HepG2 (cell line): ENCODE results near the gene SLC2A10. TPM values are rescaled to one million over a fixed set of nuclear protein-coding genes. Genes with fewer than 3 reads are reported as not detected.

Source experiments
- CREB3 ChIP-seq: sonication (generic); formaldehyde crosslinking; IDR thresholded peaks from 2 replicates; pipeline ENCODE4 v1.5.0; 2020; ENCODE audit warnings: missing genetic modification reagents
- ELF1 ChIP-seq: sonication (generic); formaldehyde crosslinking; IDR thresholded peaks from 2 replicates; pipeline ENCODE4 v1.4.0; 2020; ENCODE audit warnings: missing genetic modification reagents
- MED8 ChIP-seq: sonication (generic); formaldehyde crosslinking; IDR thresholded peaks from 2 replicates; pipeline ENCODE4 v1.8.1; 2023; ENCODE audit warnings: mild to moderate bottlenecking, missing genetic modification reagents; ENCODE audit not compliant: insufficient replicate concordance
- MTF2 ChIP-seq: sonication (generic); formaldehyde crosslinking; IDR thresholded peaks from 2 replicates; pipeline ENCODE4 v1.5.0; 2020; ENCODE audit warnings: missing genetic modification reagents, borderline replicate concordance
- RCOR2 ChIP-seq: IDR thresholded peaks from 2 replicates; pipeline ENCODE4 v1.6.1; 2016; ENCODE audit warnings: missing biosample characterization, missing genetic modification reagents
- RELA ChIP-seq: sonication (generic); formaldehyde crosslinking; IDR thresholded peaks from 2 replicates; pipeline ENCODE4 v1.4.0; 2020; ENCODE audit warnings: missing genetic modification reagents
- REPIN1 ChIP-seq: sonication (generic); formaldehyde crosslinking; IDR thresholded peaks from 2 replicates; pipeline ENCODE4 v1.8.0; 2022; ENCODE audit warnings: missing genetic modification reagents, low read depth, mild to moderate bottlenecking, borderline replicate concordance
- ZBTB44 ChIP-seq: sonication (generic); formaldehyde crosslinking; IDR thresholded peaks from 2 replicates; pipeline ENCODE4 v1.4.0; 2020; ENCODE audit warnings: missing genetic modification reagents
- ZNF263 ChIP-seq: sonication (generic); formaldehyde crosslinking; IDR thresholded peaks from 2 replicates; pipeline ENCODE4 v1.4.0; 2020; ENCODE audit warnings: missing genetic modification reagents
- ZNF33B ChIP-seq: sonication (generic); formaldehyde crosslinking; IDR thresholded peaks from 2 replicates; pipeline ENCODE4 v1.5.1; 2020; ENCODE audit warnings: mild to moderate bottlenecking, missing genetic modification reagents
- ZNF431 ChIP-seq: sonication (generic); formaldehyde crosslinking; IDR thresholded peaks from 2 replicates; pipeline ENCODE4 v1.9.0; 2022; ENCODE audit warnings: missing genetic modification reagents, low read depth, mild to moderate bottlenecking, borderline replicate concordance
- ZNF446 ChIP-seq: sonication (generic); formaldehyde crosslinking; IDR thresholded peaks from 2 replicates; pipeline ENCODE4 v1.5.0; 2020; ENCODE audit warnings: mild to moderate bottlenecking, missing genetic modification reagents
- ZNF558 ChIP-seq: sonication (generic); formaldehyde crosslinking; IDR thresholded peaks from 2 replicates; pipeline ENCODE4 v1.9.0; 2022; ENCODE audit warnings: mild to moderate bottlenecking, missing genetic modification reagents, borderline replicate concordance
- ZNF564 ChIP-seq: sonication (generic); formaldehyde crosslinking; IDR thresholded peaks from 2 replicates; pipeline ENCODE4 v1.8.1; 2023; ENCODE audit warnings: mild to moderate bottlenecking, missing genetic modification reagents
- ZNF660 ChIP-seq: sonication (generic); formaldehyde crosslinking; IDR thresholded peaks from 2 replicates; pipeline ENCODE4 v1.5.1; 2020; ENCODE audit warnings: mild to moderate bottlenecking, low read depth, missing genetic modification reagents, borderline replicate concordance
- polyA plus RNA-seq, 8 experiments: library from polyadenylated mRNA; depleted of rRNA in 3 of 8; stranded (reverse) in 7 of 8; unstranded in 1 of 8; fragments of >200 nt; fragmentation: Illumina TruSeq in 4 of 8; extraction: Trizol in 4 of 8; gene quantifications; 2 replicates each; pipeline versions ENCODE4 v1.2.1 to v1.2.3, GENCODE V29; 2011 to 2016; ENCODE audit warnings: low read depth in 4 of 8, missing spikeins in 1 of 8, mixed read lengths in 1 of 8; ENCODE audit not compliant: insufficient read depth in 1 of 8
- total RNA-seq, 5 experiments: library from RNA; depleted of rRNA; stranded (reverse); fragments of >200 nt; fragmentation: Illumina TruSeq; extraction: Trizol; gene quantifications; 2 replicates each; pipeline ENCODE4 v1.2.3, GENCODE V29; 2016; ENCODE audit warnings: low read depth in 1 of 5
- TF ChIP-seq, protein P1 (sequence below): sonication (generic); formaldehyde crosslinking; IDR thresholded peaks from 2 replicates; pipeline ENCODE4 v1.4.0; 2020; ENCODE audit warnings: mild to moderate bottlenecking, missing genetic modification reagents
- TF ChIP-seq, protein P2 (sequence below): sonication (generic); formaldehyde crosslinking; IDR thresholded peaks from 2 replicates; pipeline ENCODE4 v1.4.0; 2020; ENCODE audit warnings: mild to moderate bottlenecking, missing genetic modification reagents
- TF ChIP-seq, protein P3 (sequence below): sonication (generic); formaldehyde crosslinking; IDR thresholded peaks from 2 replicates; pipeline ENCODE4 v1.4.0; 2020; ENCODE audit warnings: missing genetic modification reagents
- TF ChIP-seq, protein P4 (sequence below): sonication (generic); formaldehyde crosslinking; IDR thresholded peaks from 2 replicates; pipeline ENCODE4 v1.5.1; 2020; ENCODE audit warnings: missing genetic modification reagents, mild to moderate bottlenecking, borderline replicate concordance

Gene SLC2A10
- total and polyA plus RNA-seq, 2 of the 13 experiments (the other 11 are each of a cell fraction or from before 2014, with no cell fraction given): 16.0 to 18.4 TPM

GRCh38 chr20:46709459-46710152 lies at the start of gene SLC2A10 (continued):
- TF ChIP-seq, protein P1, sequence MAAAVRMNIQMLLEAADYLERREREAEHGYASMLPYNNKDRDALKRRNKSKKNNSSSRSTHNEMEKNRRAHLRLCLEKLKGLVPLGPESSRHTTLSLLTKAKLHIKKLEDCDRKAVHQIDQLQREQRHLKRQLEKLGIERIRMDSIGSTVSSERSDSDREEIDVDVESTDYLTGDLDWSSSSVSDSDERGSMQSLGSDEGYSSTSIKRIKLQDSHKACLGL (CRISPR knock-in tag): peak; percentile 42; the same call in 1 of the 2 replicates
- TF ChIP-seq ZBTB44 (CRISPR knock-in tag): peak; percentile 11; the same call in 1 of the 2 replicates
- TF ChIP-seq ZNF263 (CRISPR knock-in tag): peak; percentile 43; the same call in 1 of the 2 replicates
- TF ChIP-seq, protein P2, sequence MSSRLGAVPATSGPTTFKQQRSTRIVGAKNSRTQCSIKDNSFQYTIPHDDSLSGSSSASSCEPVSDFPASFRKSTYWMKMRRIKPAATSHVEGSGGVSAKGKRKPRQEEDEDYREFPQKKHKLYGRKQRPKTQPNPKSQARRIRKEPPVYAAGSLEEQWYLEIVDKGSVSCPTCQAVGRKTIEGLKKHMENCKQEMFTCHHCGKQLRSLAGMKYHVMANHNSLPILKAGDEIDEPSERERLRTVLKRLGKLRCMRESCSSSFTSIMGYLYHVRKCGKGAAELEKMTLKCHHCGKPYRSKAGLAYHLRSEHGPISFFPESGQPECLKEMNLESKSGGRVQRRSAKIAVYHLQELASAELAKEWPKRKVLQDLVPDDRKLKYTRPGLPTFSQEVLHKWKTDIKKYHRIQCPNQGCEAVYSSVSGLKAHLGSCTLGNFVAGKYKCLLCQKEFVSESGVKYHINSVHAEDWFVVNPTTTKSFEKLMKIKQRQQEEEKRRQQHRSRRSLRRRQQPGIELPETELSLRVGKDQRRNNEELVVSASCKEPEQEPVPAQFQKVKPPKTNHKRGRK (CRISPR knock-in tag): peak; percentile 22; the same call in 1 of the 2 replicates
- TF ChIP-seq, protein P3, sequence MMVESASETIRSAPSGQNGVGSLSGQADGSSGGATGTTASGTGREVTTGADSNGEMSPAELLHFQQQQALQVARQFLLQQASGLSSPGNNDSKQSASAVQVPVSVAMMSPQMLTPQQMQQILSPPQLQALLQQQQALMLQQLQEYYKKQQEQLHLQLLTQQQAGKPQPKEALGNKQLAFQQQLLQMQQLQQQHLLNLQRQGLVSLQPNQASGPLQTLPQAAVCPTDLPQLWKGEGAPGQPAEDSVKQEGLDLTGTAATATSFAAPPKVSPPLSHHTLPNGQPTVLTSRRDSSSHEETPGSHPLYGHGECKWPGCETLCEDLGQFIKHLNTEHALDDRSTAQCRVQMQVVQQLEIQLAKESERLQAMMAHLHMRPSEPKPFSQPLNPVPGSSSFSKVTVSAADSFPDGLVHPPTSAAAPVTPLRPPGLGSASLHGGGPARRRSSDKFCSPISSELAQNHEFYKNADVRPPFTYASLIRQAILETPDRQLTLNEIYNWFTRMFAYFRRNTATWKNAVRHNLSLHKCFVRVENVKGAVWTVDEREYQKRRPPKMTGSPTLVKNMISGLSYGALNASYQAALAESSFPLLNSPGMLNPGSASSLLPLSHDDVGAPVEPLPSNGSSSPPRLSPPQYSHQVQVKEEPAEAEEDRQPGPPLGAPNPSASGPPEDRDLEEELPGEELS (CRISPR knock-in tag): peak; percentile 23; the same call in 1 of the 2 replicates
- 0 out of 2 replicates have a peak, but pooled peaks have one; percentile 55 for TF ChIP-seq CREB3 (CRISPR knock-in tag)
- TF ChIP-seq RCOR2 (CRISPR knock-in tag): 0 out of 2 replicates have a peak, but pooled peaks have one; percentile 4
- TF ChIP-seq ZNF564: no peak; the same call in 1 of the 2 replicates
- 0 out of 2 replicates have a peak, but pooled peaks have one; percentile 69 for TF ChIP-seq RELA (CRISPR knock-in tag)
- peak; percentile 81; the same call in 1 of the 2 replicates for TF ChIP-seq ZNF446 (CRISPR knock-in tag)
- TF ChIP-seq ZNF558 (CRISPR knock-in tag): peak; percentile 99; the same call in 1 of the 2 replicates
- peak; percentile 86 for TF ChIP-seq ZNF431
- peak; percentile 66; the same call in 1 of the 2 replicates for TF ChIP-seq ELF1 (CRISPR knock-in tag)
- TF ChIP-seq, protein P4, sequence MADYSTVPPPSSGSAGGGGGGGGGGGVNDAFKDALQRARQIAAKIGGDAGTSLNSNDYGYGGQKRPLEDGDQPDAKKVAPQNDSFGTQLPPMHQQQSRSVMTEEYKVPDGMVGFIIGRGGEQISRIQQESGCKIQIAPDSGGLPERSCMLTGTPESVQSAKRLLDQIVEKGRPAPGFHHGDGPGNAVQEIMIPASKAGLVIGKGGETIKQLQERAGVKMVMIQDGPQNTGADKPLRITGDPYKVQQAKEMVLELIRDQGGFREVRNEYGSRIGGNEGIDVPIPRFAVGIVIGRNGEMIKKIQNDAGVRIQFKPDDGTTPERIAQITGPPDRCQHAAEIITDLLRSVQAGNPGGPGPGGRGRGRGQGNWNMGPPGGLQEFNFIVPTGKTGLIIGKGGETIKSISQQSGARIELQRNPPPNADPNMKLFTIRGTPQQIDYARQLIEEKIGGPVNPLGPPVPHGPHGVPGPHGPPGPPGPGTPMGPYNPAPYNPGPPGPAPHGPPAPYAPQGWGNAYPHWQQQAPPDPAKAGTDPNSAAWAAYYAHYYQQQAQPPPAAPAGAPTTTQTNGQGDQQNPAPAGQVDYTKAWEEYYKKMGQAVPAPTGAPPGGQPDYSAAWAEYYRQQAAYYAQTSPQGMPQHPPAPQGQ (CRISPR knock-in tag): no peak
- peak; percentile 92; the same call in 1 of the 2 replicates for TF ChIP-seq MTF2 (CRISPR knock-in tag)
- TF ChIP-seq MED8 (CRISPR knock-in tag): peak; percentile 84
- TF ChIP-seq ZNF33B (CRISPR knock-in tag): peak; percentile 47; the same call in 1 of the 2 replicates
- peak; percentile 26 for TF ChIP-seq REPIN1 (CRISPR knock-in tag)
- no peak for TF ChIP-seq ZNF660 (CRISPR knock-in tag)
